ENCODE results near the gene ARSI.
A peak's percentile ranks its signal among the peaks of the same experiment; 100 is the strongest.

ARSI gene

GRCh38 chr5:150266871-150267291 is 35.8 kb downstream of the ARSI start:
- TF ChIP-seq CTCF (conservative IDR thresholded peaks at IDR 0.05; ENCODE audit: low read length): no peak
- no peak overlapping the region for H3K4me3 ChIP-seq (ENCODE audit: low read length)
- DNase-seq (ENCODE audit: low read depth): no peak

GRCh38 chr5:150265870-150266383 is 36.8 kb downstream of the ARSI start:
- no peak for TF ChIP-seq CTCF (conservative IDR thresholded peaks at IDR 0.05; ENCODE audit: low read length)
- no peak for DNase-seq (ENCODE audit: low read depth)
- H3K4me3 ChIP-seq (ENCODE audit: low read length): no peak overlapping the region

GRCh38 chr5:150264667-150265603 is 37.8 kb downstream of the ARSI start:
- TF ChIP-seq CTCF (conservative IDR thresholded peaks at IDR 0.05; ENCODE audit: low read length): no peak
- DNase-seq (ENCODE audit: low read depth): no peak
- H3K4me3 ChIP-seq (ENCODE audit: low read length): no peak overlapping the region

GRCh38 chr5:150263801-150264621 is 38.7 kb downstream of the ARSI start:
- DNase-seq (ENCODE audit: low read depth): peak; percentile 85
- peak overlapping the region; percentile 3; the same call in 1 of the 2 replicates for H3K4me3 ChIP-seq (ENCODE audit: low read length)
- TF ChIP-seq CTCF (conservative IDR thresholded peaks at IDR 0.05; ENCODE audit: low read length): no peak

- DNase-seq (ENCODE audit: low read depth): no peak
- H3K4me3 ChIP-seq (ENCODE audit: low read length): peak overlapping the region; percentile 3; the same call in 1 of the 2 replicates
- TF ChIP-seq CTCF (conservative IDR thresholded peaks at IDR 0.05; ENCODE audit: low read length): no peak
Observed at GRCh38 chr5:150263375-150263775, 39.3 kb downstream of the ARSI start.

- TF ChIP-seq CTCF (conservative IDR thresholded peaks at IDR 0.05; ENCODE audit: low read length): no peak
- no peak overlapping the region for H3K4me3 ChIP-seq (ENCODE audit: low read length)
- no peak for DNase-seq (ENCODE audit: low read depth)
Observed at GRCh38 chr5:150262502-150262901, 40.2 kb downstream of the ARSI start.

Measured in AG10803 (cell line).